OCI-LY7 (cell line): ENCODE results near the gene HTR3A.

Experiments used
- EZH2phosphoT487 ChIP-seq: fragments of 200-600 bp; sonication (generic); IDR thresholded peaks from 2 replicates; pipeline ENCODE4 v1.6.1; 2018; ENCODE audit warnings: low read depth, borderline replicate concordance, mild to moderate bottlenecking, mixed run types, antibody characterized with exemption, low read length, moderate library complexity, mixed read lengths
- TF ChIP-seq, protein P1 (sequence below): fragments of 200-600 bp; sonication (generic); conservative IDR thresholded peaks from 2 replicates; pipeline ENCODE4 v1.5.1; 2014; ENCODE audit warnings: mild to moderate bottlenecking, antibody characterized with exemption, low read length, moderate library complexity, mixed read lengths

DNA sequence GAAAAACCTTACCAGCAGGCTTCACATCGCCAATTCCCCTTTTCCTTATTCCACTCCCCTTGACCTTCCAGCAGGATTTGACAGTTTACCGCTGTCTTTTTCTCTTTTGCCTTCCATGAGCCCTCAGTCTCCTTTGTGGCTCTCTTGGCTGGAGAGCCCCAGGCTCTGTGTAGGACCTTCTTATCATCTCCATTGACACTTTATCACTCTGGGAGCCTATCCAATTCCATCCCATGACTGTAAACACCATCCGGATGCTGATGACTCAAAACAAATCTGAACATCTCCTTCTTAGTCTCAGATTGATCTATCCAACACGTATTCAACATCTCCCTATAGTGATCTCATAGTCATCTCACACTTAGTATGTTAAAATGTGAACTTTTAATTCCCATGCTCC, 36.0 kb downstream of the HTR3A start:
- TF ChIP-seq, protein P1, sequence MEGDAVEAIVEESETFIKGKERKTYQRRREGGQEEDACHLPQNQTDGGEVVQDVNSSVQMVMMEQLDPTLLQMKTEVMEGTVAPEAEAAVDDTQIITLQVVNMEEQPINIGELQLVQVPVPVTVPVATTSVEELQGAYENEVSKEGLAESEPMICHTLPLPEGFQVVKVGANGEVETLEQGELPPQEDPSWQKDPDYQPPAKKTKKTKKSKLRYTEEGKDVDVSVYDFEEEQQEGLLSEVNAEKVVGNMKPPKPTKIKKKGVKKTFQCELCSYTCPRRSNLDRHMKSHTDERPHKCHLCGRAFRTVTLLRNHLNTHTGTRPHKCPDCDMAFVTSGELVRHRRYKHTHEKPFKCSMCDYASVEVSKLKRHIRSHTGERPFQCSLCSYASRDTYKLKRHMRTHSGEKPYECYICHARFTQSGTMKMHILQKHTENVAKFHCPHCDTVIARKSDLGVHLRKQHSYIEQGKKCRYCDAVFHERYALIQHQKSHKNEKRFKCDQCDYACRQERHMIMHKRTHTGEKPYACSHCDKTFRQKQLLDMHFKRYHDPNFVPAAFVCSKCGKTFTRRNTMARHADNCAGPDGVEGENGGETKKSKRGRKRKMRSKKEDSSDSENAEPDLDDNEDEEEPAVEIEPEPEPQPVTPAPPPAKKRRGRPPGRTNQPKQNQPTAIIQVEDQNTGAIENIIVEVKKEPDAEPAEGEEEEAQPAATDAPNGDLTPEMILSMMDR, result no peak
- TF ChIP-seq EZH2phosphoT487, result no peak
